ENCODE data around the gene SIVA1. TPM values are rescaled to one million over a fixed set of nuclear protein-coding genes. Genes with fewer than 3 reads are reported as not detected.

Gene SIVA1
- polyA plus RNA-seq, 3 donors: 102 to 193 (median 156) TPM

- no peak for DNase-seq
- peaks cover 16 to 39% of the 10 kb centered on the region in 2 donors for H3K36me3 Mint-ChIP-seq
- H3K79me2 ChIP-seq (ENCODE audit: insufficient read depth, low read length): no peaks in the 10 kb centered on the region
- intact Hi-C loops (cut with micrococcal nuclease): no loop called here
- peaks cover 3 to 13% of the 10 kb centered on the region in 2 donors for H3K4me1 ChIP-seq (ENCODE audit: control insufficient read depth in 1 of 2, insufficient read depth in 2 of 2, low read length in 2 of 2)
- H3K9me3 Mint-ChIP-seq: no peaks in the 10 kb centered on the region
- H3K27ac Mint-ChIP-seq: peak overlapping the region in 1 of 7 donors; percentile 13
- no peaks in the 10 kb centered on the region for H3K27me3 ChIP-seq (ENCODE audit: control insufficient read depth in 2 of 2, insufficient read depth in 2 of 2, low read length in 2 of 2)
- H4K20me1 ChIP-seq (ENCODE audit: insufficient read depth, low read length): no peaks in the 10 kb centered on the region
- 93% methylated on average over 10 of the region's 10 CpGs for WGBS (ENCODE audit: insufficient coverage)
- TF ChIP-seq CTCF (IDR thresholded peaks at IDR 0.05): no peak
- no peak overlapping the region for H3K4me3 ChIP-seq (replicated peaks in 1 of 3; ENCODE audit: low read depth in 2 of 3, low read length in 3 of 3)
- no peak overlapping the region for H3K9ac ChIP-seq (ENCODE audit: insufficient read depth, low read length, poor library complexity, severe bottlenecking)
- H2AFZ ChIP-seq (ENCODE audit: insufficient read depth, low read depth, low read length, poor library complexity, severe bottlenecking): no peak overlapping the region
- no peaks in the 10 kb centered on the region for H3K9me3 ChIP-seq (replicated peaks in 1 of 2; ENCODE audit: control insufficient read depth in 1 of 2, insufficient read depth in 1 of 2, low read length in 2 of 2)
- peaks cover 2% of the 10 kb centered on the region for H3K4me1 Mint-ChIP-seq
- no peak overlapping the region for H3K4me3 Mint-ChIP-seq
- no peak overlapping the region for H3K27ac ChIP-seq (ENCODE audit: low read depth in 1 of 2, low read length in 2 of 2)
- peaks cover 7 to 22% of the 10 kb centered on the region in 2 donors for H3K36me3 ChIP-seq (replicated peaks in 1 of 2; ENCODE audit: control insufficient read depth in 1 of 2, insufficient read depth in 2 of 2, low read length in 2 of 2)
- no peak overlapping the region for H3K4me2 ChIP-seq (replicated peaks; ENCODE audit: extremely low read depth, low read length, poor library complexity, severe bottlenecking)
- H3K27me3 Mint-ChIP-seq (ENCODE audit: low read depth in 3 of 3): peaks cover 0 to 4% (median 0%) of the 10 kb centered on the region in 3 donors
Measured at GRCh38 chr14:104718147-104718546, 34.8 kb upstream of the SIVA1 start.

DNA sequence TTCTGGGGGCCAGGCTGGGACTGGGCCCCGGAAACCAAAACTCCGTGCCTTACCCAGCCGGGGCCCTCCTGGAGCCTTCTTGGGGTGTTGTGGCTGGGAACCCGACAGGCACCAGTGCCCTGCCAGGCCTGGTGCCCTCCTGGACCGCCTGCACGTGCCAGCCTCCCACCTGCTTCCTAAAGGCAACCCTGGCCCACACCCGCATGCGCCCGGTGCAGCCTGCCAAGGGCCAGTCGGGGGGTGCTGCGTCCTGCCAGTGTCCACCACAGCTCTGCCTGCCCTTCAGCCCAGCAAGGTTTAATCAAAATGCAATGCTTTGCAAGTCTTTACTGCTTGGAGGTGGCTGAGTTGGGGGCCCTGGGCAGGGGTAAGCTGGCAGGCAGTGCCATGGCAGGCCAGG lies 34.1 kb upstream of the SIVA1 start:
- 99% methylated on average over 10 of the region's 11 CpGs for WGBS (ENCODE audit: insufficient coverage)
- peaks cover 2% of the 10 kb centered on the region for H3K4me1 Mint-ChIP-seq
- no peak for DNase-seq
- Histone ChIP-seq H3K9me3 (replicated peaks in 1 of 2; ENCODE audit: control insufficient read depth in 1 of 2, insufficient read depth in 1 of 2, low read length in 2 of 2) (no peaks in the 10 kb centered on the region), H3K4me3 (replicated peaks in 1 of 3; ENCODE audit: low read depth in 2 of 3, low read length in 3 of 3) (no peak overlapping the region), H3K36me3 (replicated peaks in 1 of 2; ENCODE audit: control insufficient read depth in 1 of 2, insufficient read depth in 2 of 2, low read length in 2 of 2) (peaks cover 4 to 15% of the 10 kb centered on the region in 2 donors), H3K27me3 (ENCODE audit: control insufficient read depth in 2 of 2, insufficient read depth in 2 of 2, low read length in 2 of 2) (no peaks in the 10 kb centered on the region), H3K4me2 (replicated peaks; ENCODE audit: extremely low read depth, low read length, poor library complexity, severe bottlenecking) (no peak overlapping the region), H2AFZ (ENCODE audit: insufficient read depth, low read depth, low read length, poor library complexity, severe bottlenecking) (no peak overlapping the region), H3K4me1 (ENCODE audit: control insufficient read depth in 1 of 2, insufficient read depth in 2 of 2, low read length in 2 of 2) (peaks cover 6 to 13% of the 10 kb centered on the region in 2 donors), H3K9ac (ENCODE audit: insufficient read depth, low read length, poor library complexity, severe bottlenecking) (no peak overlapping the region), H3K79me2 (ENCODE audit: insufficient read depth, low read length) (no peaks in the 10 kb centered on the region), H4K20me1 (ENCODE audit: insufficient read depth, low read length) (no peaks in the 10 kb centered on the region), H3K27ac (ENCODE audit: low read depth in 1 of 2, low read length in 2 of 2) (no peak overlapping the region)
- no peaks in the 10 kb centered on the region for H3K9me3 Mint-ChIP-seq
- no peak overlapping the region for H3K4me3 Mint-ChIP-seq
- peaks cover 0 to 4% (median 0%) of the 10 kb centered on the region in 3 donors for H3K27me3 Mint-ChIP-seq (ENCODE audit: low read depth in 3 of 3)
- TF ChIP-seq CTCF (IDR thresholded peaks at IDR 0.05): no peak
- intact Hi-C loops (cut with micrococcal nuclease): no loop called here
- peaks cover 14 to 33% of the 10 kb centered on the region in 2 donors for H3K36me3 Mint-ChIP-seq
- no peak overlapping the region for H3K27ac Mint-ChIP-seq

All from CD14-positive monocyte (primary cell).